ENCODE measurements around the gene MYOD1.

MYOD1 gene

GRCh38 chr11:17702876-17703275 is 16.5 kb upstream of the MYOD1 start:
- no peak for DNase-seq (ENCODE audit: low read depth)

DNA sequence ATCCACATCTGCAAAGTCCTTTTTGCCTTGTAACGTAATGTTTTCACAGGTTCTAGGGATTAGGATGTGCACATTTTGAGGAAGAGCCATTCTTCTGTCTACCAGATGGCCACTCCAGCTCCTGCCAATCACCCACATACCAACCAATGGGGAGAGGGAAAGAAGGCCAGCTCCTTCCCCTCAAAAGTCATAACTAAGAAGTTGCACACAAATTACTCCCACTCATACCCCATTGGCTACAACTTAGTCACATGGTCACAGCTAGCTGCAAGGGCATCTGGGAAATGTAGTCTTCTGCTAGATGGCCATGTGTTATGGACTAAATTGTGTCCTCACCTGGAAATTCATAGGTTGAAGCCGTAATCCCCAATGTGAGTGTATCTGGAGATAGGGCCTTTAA is 15.4 kb upstream of the MYOD1 start:
- DNase-seq (ENCODE audit: low read depth) = no peak

DNA sequence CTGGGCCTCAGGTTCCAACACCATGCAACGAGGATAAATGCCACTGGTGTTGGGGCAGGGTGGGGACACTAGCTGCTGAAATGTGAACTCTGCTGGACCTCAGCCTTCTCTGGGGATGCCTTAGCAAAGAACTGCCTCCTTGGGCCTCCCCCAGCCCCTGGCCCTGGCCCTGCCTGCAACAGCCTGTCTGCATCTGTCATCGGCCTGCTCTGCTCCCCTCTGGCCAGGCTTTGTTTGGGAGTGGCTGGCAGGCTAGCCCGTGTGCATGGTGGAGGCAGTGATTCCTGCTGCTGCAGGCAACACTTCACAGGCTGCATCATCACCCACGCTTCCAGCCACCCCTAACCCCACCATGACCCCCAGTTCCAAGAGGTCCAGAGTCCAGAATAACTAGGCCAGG is 11.5 kb upstream of the MYOD1 start:
- DNase-seq (ENCODE audit: low read depth) = no peak

DNA sequence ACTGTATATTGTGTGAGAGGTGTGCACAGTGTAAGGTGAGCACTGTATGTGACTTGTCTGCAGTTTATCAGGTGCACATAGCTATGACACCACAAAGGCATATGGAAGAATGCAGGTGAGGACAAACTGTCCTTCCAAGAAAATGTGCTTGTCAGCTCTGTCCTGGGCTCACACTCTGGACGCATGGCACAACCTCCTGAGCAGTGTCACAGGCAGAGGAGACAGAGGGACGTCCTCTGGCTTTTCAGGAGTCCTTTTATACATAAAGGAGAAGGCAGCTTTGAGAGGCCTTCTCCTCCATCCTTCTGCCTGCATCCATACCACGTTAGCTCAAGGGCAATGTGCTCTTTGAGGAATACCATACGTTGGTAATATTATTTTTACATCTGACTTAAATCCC is 7.5 kb upstream of the MYOD1 start:
- no peak for DNase-seq (ENCODE audit: low read depth)

DNA sequence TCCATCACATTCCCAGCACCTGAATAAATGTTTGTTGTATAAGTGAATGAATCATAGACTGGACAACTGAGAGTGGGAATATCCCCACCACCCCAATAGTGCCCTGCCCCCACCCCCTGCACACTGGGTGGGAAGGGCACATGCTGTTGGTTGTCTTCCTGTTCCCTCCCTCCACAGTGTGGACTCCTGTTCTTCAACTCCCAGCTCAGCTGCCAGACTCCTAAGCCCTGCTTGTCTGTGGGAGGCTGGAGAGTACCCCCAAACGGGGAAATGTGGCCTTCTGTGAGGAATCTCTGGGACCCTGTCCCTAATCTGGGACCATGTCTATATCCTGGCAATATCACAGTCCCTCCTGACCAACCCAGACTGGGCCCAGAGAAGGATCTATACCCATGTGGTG is 5.5 kb upstream of the MYOD1 start:
- DNase-seq (ENCODE audit: low read depth) = no peak

GRCh38 chr11:17714356-17714854 is 5.0 kb upstream of the MYOD1 start:
- DNase-seq (ENCODE audit: low read depth) = no peak

DNA sequence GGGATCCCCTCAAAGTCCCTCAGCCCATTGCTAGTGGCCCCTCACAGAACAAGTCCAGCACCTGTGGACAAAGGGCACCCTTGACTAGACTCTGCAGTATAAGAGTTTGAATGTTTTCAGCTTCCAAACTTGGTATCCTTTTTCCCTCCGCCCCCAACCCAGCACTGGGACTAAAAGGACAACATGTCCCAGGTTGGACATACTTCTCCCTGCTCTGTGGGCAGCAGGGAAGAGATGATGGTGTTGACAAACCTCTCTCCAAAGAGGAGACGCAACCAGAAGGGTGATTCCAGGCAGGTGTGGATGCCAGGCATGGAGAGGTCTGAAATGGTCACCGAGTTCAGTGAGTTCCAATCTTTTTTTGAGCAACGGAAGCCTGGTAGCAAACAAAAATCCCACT is 4.5 kb upstream of the MYOD1 start:
- DNase-seq (ENCODE audit: low read depth) = no peak

GRCh38 chr11:17716807-17717206 is 2.6 kb upstream of the MYOD1 start:
- DNase-seq (ENCODE audit: low read depth) = no peak

- DNase-seq (ENCODE audit: low read depth) = no peak
These were observed 1.4 kb upstream of the MYOD1 start for GRCh38 chr11:17718015-17718414.

DNA sequence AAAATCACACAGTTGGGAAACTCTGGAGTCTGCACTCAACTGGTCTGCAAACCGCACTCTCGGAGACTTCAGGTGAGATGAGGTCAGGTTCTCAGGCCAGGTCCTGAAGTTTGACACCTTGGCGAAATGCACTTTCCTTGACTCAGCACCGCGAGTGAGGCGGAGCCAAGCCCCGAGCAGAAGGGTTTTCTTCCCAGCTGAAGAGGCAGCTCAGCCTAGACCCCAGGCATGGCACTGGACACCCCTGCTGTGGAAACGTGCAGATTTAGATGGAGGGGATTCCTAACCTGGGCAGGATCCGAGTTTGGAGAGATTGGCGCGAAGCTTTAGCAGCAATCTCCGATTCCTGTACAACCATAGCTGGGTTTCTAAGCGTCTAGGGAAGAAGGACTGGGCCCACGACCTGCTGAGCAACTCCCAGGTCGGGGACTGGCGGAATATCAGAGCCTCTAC is 835 bp upstream of the MYOD1 start:
- DNase-seq (ENCODE audit: low read depth) = no peak

GRCh38 chr11:17719938-17720795 is 796 bp downstream of the MYOD1 start:
- DNase-seq (ENCODE audit: low read depth) = no peak

DNA sequence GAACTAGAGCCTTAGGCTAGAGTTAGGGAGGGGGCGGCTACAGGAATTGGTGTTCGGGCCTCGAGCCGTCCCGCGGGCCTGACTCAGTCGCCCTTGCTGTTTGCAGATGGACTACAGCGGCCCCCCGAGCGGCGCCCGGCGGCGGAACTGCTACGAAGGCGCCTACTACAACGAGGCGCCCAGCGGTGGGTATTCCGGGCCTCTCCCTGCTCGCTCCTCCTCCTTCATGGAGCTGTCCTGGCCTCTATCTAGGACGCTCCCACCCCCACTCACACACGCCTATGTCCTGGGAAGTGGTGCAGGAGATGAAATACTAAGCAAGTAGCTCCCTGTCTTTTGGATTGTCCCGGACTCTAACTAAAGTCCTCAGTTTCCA is 1.4 kb downstream of the MYOD1 start:
- no peak for DNase-seq (ENCODE audit: low read depth)

DNA sequence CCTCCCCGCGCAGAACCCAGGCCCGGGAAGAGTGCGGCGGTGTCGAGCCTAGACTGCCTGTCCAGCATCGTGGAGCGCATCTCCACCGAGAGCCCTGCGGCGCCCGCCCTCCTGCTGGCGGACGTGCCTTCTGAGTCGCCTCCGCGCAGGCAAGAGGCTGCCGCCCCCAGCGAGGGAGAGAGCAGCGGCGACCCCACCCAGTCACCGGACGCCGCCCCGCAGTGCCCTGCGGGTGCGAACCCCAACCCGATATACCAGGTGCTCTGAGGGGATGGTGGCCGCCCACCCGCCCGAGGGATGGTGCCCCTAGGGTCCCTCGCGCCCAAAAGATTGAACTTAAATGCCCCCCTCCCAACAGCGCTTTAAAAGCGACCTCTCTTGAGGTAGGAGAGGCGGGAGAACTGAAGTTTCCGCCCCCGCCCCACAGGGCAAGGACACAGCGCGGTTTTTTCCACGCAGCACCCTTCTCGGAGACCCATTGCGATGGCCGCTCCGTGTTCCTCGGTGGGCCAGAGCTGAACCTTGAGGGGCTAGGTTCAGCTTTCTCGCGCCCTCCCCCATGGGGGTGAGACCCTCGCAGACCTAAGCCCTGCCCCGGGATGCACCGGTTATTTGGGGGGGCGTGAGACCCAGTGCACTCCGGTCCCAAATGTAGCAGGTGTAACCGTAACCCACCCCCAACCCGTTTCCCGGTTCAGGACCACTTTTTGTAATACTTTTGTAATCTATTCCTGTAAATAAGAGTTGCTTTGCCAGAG is 2.0 kb downstream of the MYOD1 start:
- no peak for DNase-seq (ENCODE audit: low read depth)

DNA sequence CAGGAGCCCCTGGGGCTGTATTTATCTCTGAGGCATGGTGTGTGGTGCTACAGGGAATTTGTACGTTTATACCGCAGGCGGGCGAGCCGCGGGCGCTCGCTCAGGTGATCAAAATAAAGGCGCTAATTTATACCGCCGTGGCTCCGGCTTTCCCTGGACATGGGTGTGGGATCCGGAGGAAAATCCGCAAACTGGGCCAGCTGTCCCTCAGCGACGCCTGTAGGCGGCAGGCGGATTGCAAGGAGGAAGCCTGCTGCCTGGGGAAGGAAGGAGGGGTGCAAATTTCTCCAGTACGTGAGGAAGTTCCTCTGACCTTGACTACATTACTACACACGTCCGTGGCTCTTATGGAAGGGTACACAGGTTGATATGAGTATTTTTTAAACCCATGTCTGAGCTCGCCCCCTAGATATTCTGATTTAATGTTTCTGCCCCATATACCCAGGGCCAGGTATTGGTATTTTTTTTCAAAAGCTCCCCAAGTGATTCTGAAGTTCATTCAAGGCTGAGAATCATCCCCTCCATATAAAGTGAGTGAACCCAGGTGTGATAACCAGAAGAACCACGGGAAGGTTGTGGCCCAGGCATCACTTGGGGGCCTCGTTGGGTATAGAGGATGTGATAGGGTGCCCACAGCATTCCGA is 2.8 kb downstream of the MYOD1 start:
- no peak for DNase-seq (ENCODE audit: low read depth)

DNA sequence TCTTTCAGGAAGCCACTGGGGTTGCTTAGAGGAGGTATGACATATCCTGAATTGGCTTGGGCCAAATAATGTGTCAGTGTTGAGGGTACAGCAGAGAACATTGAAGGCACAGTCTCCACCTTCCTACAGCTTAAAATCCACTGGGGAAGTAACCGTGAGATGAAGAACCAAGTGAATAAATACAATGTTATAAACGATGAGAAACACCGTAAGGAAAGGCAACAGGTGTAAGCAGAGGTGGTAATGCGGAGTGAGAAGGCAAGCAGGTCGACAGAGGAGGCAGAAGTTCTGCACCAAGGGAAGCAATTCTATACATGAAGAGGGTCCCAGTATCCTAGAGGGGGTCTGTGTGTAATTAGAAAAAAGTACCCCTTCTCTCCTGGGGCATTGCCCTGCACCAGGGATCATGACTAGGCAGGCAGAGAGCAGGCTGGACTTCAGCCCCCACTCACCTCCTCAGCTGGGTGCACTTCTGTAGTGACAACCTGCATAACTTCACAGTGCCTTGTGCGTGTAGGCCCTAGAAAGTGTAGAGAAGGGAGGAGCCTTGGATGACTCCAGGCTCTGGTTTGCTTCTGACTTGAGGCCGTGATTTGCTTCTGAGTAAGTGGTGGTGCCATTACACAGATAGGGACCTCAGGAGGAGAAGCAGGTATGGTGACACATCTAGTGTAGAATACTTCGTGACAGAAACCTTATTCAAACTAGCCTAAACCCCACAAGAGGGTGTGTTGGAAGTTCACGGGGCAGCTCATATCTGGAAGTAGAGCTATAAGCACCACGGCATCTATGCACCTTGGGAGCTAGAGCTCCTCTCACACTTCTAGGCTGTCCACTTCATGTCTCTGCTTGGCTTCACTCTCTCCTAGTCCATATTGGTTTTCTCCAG is 4.9 kb downstream of the MYOD1 start:
- DNase-seq (ENCODE audit: low read depth) = no peak

GRCh38 chr11:17725174-17725573 is 5.8 kb downstream of the MYOD1 start:
- DNase-seq (ENCODE audit: low read depth) = no peak

DNA sequence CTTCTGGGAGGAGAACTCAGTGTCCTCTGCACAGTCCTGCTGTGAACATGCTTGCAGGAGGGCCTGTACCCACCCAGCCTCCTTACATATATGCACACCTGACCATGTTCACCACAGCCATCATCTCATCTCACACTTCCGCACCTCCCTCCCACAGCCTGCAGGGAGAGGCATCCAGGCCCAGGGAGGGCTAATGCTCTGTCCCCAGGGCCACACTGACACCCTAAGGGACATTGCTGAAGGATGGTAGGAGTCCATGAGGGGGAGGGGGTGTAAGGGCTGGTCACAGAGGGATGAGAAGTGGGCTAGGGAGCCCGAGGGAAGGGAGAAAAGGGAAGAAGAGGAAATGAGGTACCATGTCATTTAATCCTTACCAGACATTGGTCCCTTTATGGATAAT is 10.8 kb downstream of the MYOD1 start:
- DNase-seq (ENCODE audit: low read depth) = no peak

GRCh38 chr11:17730608-17731462 is 11.5 kb downstream of the MYOD1 start:
- DNase-seq (ENCODE audit: low read depth) = peak; percentile 32

GRCh38 chr11:17733261-17733660 is 13.9 kb downstream of the MYOD1 start:
- no peak for DNase-seq (ENCODE audit: low read depth)

DNA sequence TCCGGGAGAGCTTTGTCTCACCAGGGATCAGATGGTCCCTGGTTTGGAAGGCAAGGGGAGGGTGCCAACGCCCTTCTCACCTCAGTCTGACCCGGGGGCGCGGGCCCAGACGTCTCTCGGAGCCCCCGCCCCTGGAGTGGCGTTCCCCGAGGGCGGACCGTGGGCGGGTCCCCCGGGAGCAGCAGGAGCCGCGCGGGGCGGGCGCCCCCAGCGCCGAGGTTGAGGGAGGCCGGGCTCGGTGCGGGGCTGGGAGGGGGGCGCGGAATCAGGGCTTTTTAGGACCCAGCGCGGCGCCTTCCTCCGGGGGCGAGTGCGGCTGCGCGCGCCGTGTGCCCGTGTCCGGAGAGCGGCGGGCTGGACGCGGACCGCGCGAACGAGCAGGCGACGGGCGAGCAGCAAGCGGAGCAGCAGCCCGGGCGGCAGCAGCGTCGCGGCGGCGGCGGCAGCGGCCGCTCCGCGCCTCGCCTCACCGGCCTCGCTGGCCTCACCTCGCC is 15.1 kb downstream of the MYOD1 start, which contains the start of gene KCNC1:
KCNC1 (plus strand) TSS at position 364 of the 494 bp plus-strand sequence. CDS start 1,222 bp downstream, outside the sequence.
- no peak for DNase-seq (ENCODE audit: low read depth)
